ENCODE data around the gene GNG8.

DNA sequence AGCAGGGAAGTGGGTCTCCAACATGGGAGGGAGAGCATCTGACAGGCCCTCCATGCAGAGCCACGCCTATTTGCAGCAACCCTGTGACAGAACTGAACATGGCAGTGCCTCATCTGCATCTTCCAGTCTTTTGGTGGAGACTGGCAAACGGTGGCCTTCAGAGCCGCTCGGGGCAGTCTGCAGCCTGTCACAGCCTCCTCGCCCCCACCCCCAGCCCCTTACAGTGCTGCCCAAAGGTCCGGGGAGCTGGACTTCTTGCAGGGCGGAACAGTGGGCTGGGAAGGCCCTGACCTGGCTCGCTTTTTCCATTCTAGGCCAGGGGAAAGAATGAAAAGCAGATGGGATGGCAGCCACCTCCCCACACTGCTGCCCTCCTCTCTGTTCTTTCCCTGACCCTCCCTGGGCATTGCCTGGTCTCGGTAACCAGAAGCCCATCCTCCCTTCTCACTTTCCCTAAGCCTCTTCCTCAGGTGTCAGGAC, 32.2 kb downstream of the GNG8 start:
- TF ChIP-seq, protein P1, sequence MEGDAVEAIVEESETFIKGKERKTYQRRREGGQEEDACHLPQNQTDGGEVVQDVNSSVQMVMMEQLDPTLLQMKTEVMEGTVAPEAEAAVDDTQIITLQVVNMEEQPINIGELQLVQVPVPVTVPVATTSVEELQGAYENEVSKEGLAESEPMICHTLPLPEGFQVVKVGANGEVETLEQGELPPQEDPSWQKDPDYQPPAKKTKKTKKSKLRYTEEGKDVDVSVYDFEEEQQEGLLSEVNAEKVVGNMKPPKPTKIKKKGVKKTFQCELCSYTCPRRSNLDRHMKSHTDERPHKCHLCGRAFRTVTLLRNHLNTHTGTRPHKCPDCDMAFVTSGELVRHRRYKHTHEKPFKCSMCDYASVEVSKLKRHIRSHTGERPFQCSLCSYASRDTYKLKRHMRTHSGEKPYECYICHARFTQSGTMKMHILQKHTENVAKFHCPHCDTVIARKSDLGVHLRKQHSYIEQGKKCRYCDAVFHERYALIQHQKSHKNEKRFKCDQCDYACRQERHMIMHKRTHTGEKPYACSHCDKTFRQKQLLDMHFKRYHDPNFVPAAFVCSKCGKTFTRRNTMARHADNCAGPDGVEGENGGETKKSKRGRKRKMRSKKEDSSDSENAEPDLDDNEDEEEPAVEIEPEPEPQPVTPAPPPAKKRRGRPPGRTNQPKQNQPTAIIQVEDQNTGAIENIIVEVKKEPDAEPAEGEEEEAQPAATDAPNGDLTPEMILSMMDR (IDR thresholded peaks at IDR 0.05) = no peak
- TF ChIP-seq ZFX (IDR thresholded peaks at IDR 0.05; ENCODE audit: borderline replicate concordance) = no peak

Data from 22Rv1 (cell line).